ENCODE results near the gene SESN2. TPM values are rescaled to one million over a fixed set of nuclear protein-coding genes. Genes with fewer than 3 reads are reported as not detected.

The SESN2 gene
- total and polyA plus RNA-seq, 10 of the 15 experiments (the other 5 are each of a cell fraction or from before 2014, with no cell fraction given), result 1.5 to 40.9 (median 17.8) TPM

GRCh38 chr1:28259252-28259933 is at the start of gene SESN2 (continued):
- TF ChIP-seq BCLAF1 (IDR thresholded peaks at IDR 0.05) (no peak), LARP7 (IDR thresholded peaks at IDR 0.05) (peak; percentile 48; the same call in 1 of the 2 replicates), SMC3 (IDR thresholded peaks at IDR 0.05; ENCODE audit: borderline replicate concordance, low read length) (no peak), BHLHE40 (IDR thresholded peaks at IDR 0.05; ENCODE audit: borderline replicate concordance in 1 of 2, low read depth in 2 of 2, low read length in 1 of 2) (0 out of 4 replicates have a peak, but pooled peaks of 1 of the 2 experiments have one; percentile 6), YBX1 (IDR thresholded peaks at IDR 0.05) (no peak), E4F1 (IDR thresholded peaks at IDR 0.05; ENCODE audit: borderline replicate concordance, partially characterized antibody) (no peak), ZNF622 (IDR thresholded peaks at IDR 0.05) (no peak), NFYB (IDR thresholded peaks at IDR 0.05; ENCODE audit: insufficient read depth, low read depth, low read length) (peak; percentile 81), HDAC6 (IDR thresholded peaks at IDR 0.05; ENCODE audit: unreplicated experiment) (no peak), SPI1 (IDR thresholded peaks at IDR 0.05; ENCODE audit: borderline replicate concordance, insufficient read depth, low read depth, low read length) (no peak), CHD2 (IDR thresholded peaks at IDR 0.05; ENCODE audit: borderline replicate concordance, low read depth, low read length) (0 out of 2 replicates have a peak, but pooled peaks have one; percentile 31), TCF3 (IDR thresholded peaks at IDR 0.05; ENCODE audit: borderline replicate concordance, insufficient read depth, low read depth, low read length) (peak; percentile 46; the same call in 1 of the 2 replicates), MEF2A (IDR thresholded peaks at IDR 0.05; ENCODE audit: insufficient read depth, low read depth, low read length) (no peak), CREM (IDR thresholded peaks at IDR 0.05; ENCODE audit: low read depth) (peak; percentile 64; the same call in 1 of the 2 replicates), PML (IDR thresholded peaks at IDR 0.05; ENCODE audit: low read length) (peak; percentile 88), PKNOX1 (IDR thresholded peaks at IDR 0.05) (peak; percentile 86), CEBPB (IDR thresholded peaks at IDR 0.05; ENCODE audit: borderline replicate concordance in 1 of 2, low read depth in 2 of 2, low read length in 2 of 2) (peak in 1 of 2 experiments; percentile 45; a peak in 1 of 4 replicates), TARDBP (IDR thresholded peaks at IDR 0.05; ENCODE audit: borderline replicate concordance) (0 out of 2 replicates have a peak, but pooled peaks have one; percentile 36), POLR2A (IDR thresholded peaks at IDR 0.05; ENCODE audit: low read depth, low read length) (peak; percentile 99), E2F8 (IDR thresholded peaks at IDR 0.05; ENCODE audit: low read depth, partially characterized antibody) (no peak)

Data from GM12878 (cell line).